K562 (cell line): ENCODE results near the gene TECPR1. TPM values are rescaled to one million over a fixed set of nuclear protein-coding genes. Genes with fewer than 3 reads are reported as not detected.

Experiments used
- ATAC-seq: fragments of 200-7000 bp; cut with Tn5 transposase; 3 replicates; pipeline ENCODE4 v1.9.1; 2020; ENCODE audit warnings: moderate library complexity
- BruUV-seq: library from RNA; stranded (reverse); fragments of 400-500 nt; replicated peaks from 2 replicates; lab custom pipeline; 2021; lab: Mats Ljungman, UMichigan
- CTCF ChIA-PET: fragments of 300-600 bp; formaldehyde crosslinking; extraction: SDS; loops from one replicate; lab custom pipeline; 2021; ENCODE audit warnings: low intra/inter-chr PET ratio; lab: Yijun Ruan, JAX
- POLR2A ChIA-PET: fragments of 300-600, 350-650 bp; sonication (Branson Sonifier 250); formaldehyde crosslinking; extraction: SDS; loops from one replicate; lab custom pipeline; 2021; ENCODE audit warnings: antibody characterized with exemption, inconsistent platforms; lab: Yijun Ruan, JAX
- DNase-seq, 4 experiments: peaks; one replicate each; pipeline versions ENCODE4 v3.0.0 to v3.0.0-alpha.2; 2011 to 2018; ENCODE audit warnings: low spot score in 3 of 4, mixed read lengths in 3 of 4; ENCODE audit errors: extremely low read depth in 1 of 4
- FAIRE-seq: peaks from 2 replicates; lab custom pipeline; 2011; peaks lifted over from hg19 to GRCh38; lab: Jason Lieb, UNC
- H2AFZ ChIP-seq: 2 replicates; pipeline ENCODE4 v1.6.0; 2011; ENCODE audit warnings: low read depth, low read length, control low read depth, inconsistent platforms
- H3K27ac ChIP-seq: fragments of 200-600 bp; 3 replicates; pipeline ENCODE4 v1.8.0; 2011; ENCODE audit warnings: low read depth, mild to moderate bottlenecking, control low read depth, inconsistent platforms, low read length, moderate library complexity, mixed read lengths; ENCODE audit errors: extremely low read depth
- H3K27me3 ChIP-seq, 2 experiments: fragments of 300-600 bp in 1 of 2; 2 replicates in 1 of 2; 3 replicates in 1 of 2; pipeline versions ENCODE4 v1.6.0 to v1.8.0; 2011; ENCODE audit warnings: inconsistent platforms in 2 of 2, low read length in 2 of 2, mild to moderate bottlenecking in 1 of 2, mixed read lengths in 1 of 2, moderate library complexity in 1 of 2; ENCODE audit not compliant: control insufficient read depth in 2 of 2, insufficient read depth in 2 of 2
- H3K36me3 ChIP-seq: fragments of 300-600 bp; 3 replicates; pipeline ENCODE4 v1.8.0; 2011; ENCODE audit warnings: mild to moderate bottlenecking, low read length, inconsistent platforms; ENCODE audit not compliant: control insufficient read depth, insufficient read depth
- H3K4me1 ChIP-seq, 2 experiments: fragments of 200-600 bp in 1 of 2; replicated peaks in 1 of 2; 2 replicates in 1 of 2; 3 replicates in 1 of 2; pipeline versions ENCODE4 v1.5.1 to v1.8.0; 2011; ENCODE audit warnings: inconsistent platforms in 2 of 2, low read length in 2 of 2, mild to moderate bottlenecking in 1 of 2, mixed read lengths in 1 of 2, moderate library complexity in 1 of 2; ENCODE audit not compliant: control insufficient read depth in 2 of 2, insufficient read depth in 2 of 2
- H3K4me2 ChIP-seq: 2 replicates; pipeline ENCODE4 v1.6.1; 2011; ENCODE audit warnings: low read length, control low read depth, inconsistent platforms, mixed read lengths; ENCODE audit not compliant: insufficient read depth
- H3K4me3 ChIP-seq: fragments of 200-600 bp; sonication (generic), shearing (Covaris generic); 2 replicates; pipeline ENCODE4 v1.5.1; 2016; ENCODE audit warnings: control low read depth, inconsistent platforms
- H3K79me2 ChIP-seq: fragments of 200-600 bp; 3 replicates; pipeline ENCODE4 v1.8.0; 2011; ENCODE audit warnings: low read length, inconsistent platforms; ENCODE audit not compliant: control insufficient read depth, insufficient read depth
- H3K9ac ChIP-seq, 2 experiments: 2 replicates each; pipeline versions ENCODE4 v1.6.0 to v1.6.1; 2011; ENCODE audit warnings: low read depth in 2 of 2, low read length in 2 of 2, control low read depth in 1 of 2, inconsistent platforms in 1 of 2, mild to moderate bottlenecking in 1 of 2, mixed read lengths in 1 of 2; ENCODE audit not compliant: insufficient read depth in 1 of 2
- H3K9me1 ChIP-seq: one replicate; pipeline ENCODE4 v1.6.0; 2011; ENCODE audit warnings: inconsistent platforms, mild to moderate bottlenecking, low read length, moderate library complexity; ENCODE audit not compliant: control insufficient read depth, insufficient read depth
- H3K9me3 ChIP-seq: replicated peaks from 2 replicates; pipeline ENCODE4 v1.5.1; 2011; ENCODE audit warnings: low read depth, low read length, inconsistent platforms; ENCODE audit not compliant: control insufficient read depth, insufficient read depth
- H4K20me1 ChIP-seq: replicated peaks from 2 replicates; pipeline ENCODE4 v1.6.1; 2011; ENCODE audit warnings: low read length, inconsistent platforms, mixed read lengths; ENCODE audit not compliant: control insufficient read depth, insufficient read depth
- DACH1 ChIP-seq: fragments of 450-650 bp; IDR thresholded peaks from 2 replicates; pipeline ENCODE4 v1.6.1; 2018; ENCODE audit not compliant: partially characterized antibody
- HNRNPUL1 ChIP-seq: fragments of 200-400 bp; formaldehyde crosslinking; IDR thresholded peaks from 2 replicates; pipeline ENCODE4 v1.6.1; 2017; ENCODE audit warnings: low read length
- KDM1A ChIP-seq, 2 experiments: fragments of 450-650 bp; IDR thresholded peaks; 2 replicates each; pipeline ENCODE4 v1.6.1; 2016; ENCODE audit warnings: mild to moderate bottlenecking in 2 of 2
- L3MBTL2 ChIP-seq: fragments of 450-650 bp; IDR thresholded peaks from 2 replicates; pipeline ENCODE4 v1.6.1; 2016; ENCODE audit warnings: mild to moderate bottlenecking, moderate library complexity
- MEF2D ChIP-seq: conservative IDR thresholded peaks from 2 replicates; pipeline ENCODE4 v1.6.1; 2016; ENCODE audit warnings: low read depth, missing genetic modification characterization, missing compliant biosample characterization
- NBN ChIP-seq: fragments of 450-650 bp; IDR thresholded peaks from 2 replicates; pipeline ENCODE4 v1.6.1; 2016; ENCODE audit warnings: low read depth, mild to moderate bottlenecking
- WGBS: fragments of 100-300 bp; shearing (Covaris generic); methylation state at CpG from one replicate; pipeline ENCODE4 v1.1.6; 2016; ENCODE audit warnings: low coverage, mixed read lengths; ENCODE audit not compliant: insufficient coverage; ENCODE audit errors: missing lambda C conversion rate; 5-methylcytosine and 5-hydroxymethylcytosine counted together
- in situ Hi-C: fragments of 300-500 bp; cut with MboI; formaldehyde crosslinking; loops from 4 replicates; pipeline ENCODE4 v1.15.0; 2018; ENCODE audit warnings: inconsistent platforms, mixed read lengths
- intact Hi-C: fragments of 100-400 bp; cut with micrococcal nuclease; formaldehyde crosslinking; loops from 2 replicates; pipeline ENCODE4 v1.14.2; 2022
- polyA plus RNA-seq, 8 experiments: library from polyadenylated mRNA; depleted of rRNA in 4 of 8; stranded (reverse) in 5 of 8; unstranded in 3 of 8; fragments of >200 nt; fragmentation: Nextera tagmentation in 2 of 8; fragmentation: Illumina TruSeq in 1 of 8; extraction: Ambion mirVana in 2 of 8; extraction: Trizol in 1 of 8; gene quantifications; 2 replicates each; pipeline versions ENCODE4 v1.2.1 to v1.2.3, GENCODE V29; 2011 to 2014; ENCODE audit warnings: inconsistent platforms in 1 of 8, missing spikeins in 1 of 8
- total RNA-seq, 7 experiments: library from RNA; depleted of rRNA in 6 of 7; stranded (reverse); fragments of >200 nt in 6 of 7; fragmentation: Illumina TruSeq in 2 of 7; extraction: Trizol in 2 of 7; gene quantifications; 2 replicates each; pipeline versions ENCODE4 v1.2.1 to v1.2.3, GENCODE V29; 2011 to 2021; ENCODE audit warnings: low replicate concordance in 1 of 7

TECPR1 gene
- total and polyA plus RNA-seq, 9 of the 15 experiments (the other 6 are each of a cell fraction or from before 2014, with no cell fraction given): 0.17 to 15.0 (median 2.2) TPM

DNA sequence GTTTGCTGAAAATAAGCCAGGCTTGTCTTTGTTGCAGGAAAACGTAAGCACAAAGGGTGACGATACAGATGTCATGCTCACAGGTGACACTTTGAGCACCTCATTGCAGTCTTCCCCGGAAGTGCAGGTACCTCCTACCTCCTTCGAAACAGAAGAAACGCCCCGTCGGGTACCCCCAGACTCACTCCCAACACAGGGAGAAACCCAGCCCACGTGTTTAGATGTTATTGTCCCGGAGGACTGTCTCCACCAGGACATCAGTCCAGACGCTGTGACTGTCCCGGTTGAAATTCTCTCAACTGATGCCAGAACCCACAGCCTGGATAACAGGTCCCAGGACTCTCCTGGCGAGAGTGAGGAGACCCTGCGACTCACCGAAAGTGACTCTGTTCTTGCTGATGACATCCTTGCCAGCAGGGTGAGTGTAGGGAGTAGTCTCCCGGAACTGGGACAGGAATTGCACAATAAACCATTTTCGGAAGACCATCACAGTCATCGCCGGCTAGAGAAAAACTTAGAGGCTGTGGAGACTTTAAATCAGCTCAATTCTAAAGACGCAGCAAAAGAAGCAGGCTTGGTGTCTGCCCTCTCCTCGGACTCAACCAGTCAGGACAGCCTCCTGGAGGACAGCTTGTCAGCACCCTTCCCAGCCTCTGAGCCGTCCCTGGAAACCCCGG, 59.1 kb downstream of the TECPR1 start:
- DNase-seq (no peak), FAIRE-seq (no peak), ATAC-seq (no peak)
- in situ Hi-C loops (no loop called here), intact Hi-C loops (no loop called here)
- peaks cover 4% of the 10 kb centered on the region; the same call in 1 of the 2 replicates for H4K20me1 ChIP-seq
- no peak overlapping the region for H3K9ac ChIP-seq
- no peaks in the 10 kb centered on the region for H3K79me2 ChIP-seq
- ChIA-PET CTCF (no interaction called here), POLR2A (interaction anchor here (0.6 kb wide), 1 partner anchor 80 kb away, joined by 3 read pairs; no protein-coding TSS in a partner anchor)
- TF ChIP-seq DACH1 (no peak), NBN (no peak), HNRNPUL1 (no peak), KDM1A (IDR thresholded peaks at IDR 0.05) (no peak), L3MBTL2 (no peak), MEF2D (tag) (no peak)
- no peak overlapping the region for H3K4me2 ChIP-seq
- H3K4me3 ChIP-seq: no peak overlapping the region
- 88% methylated on average over 22 of the region's 22 CpGs for WGBS
- H3K27me3 ChIP-seq: no peaks in the 10 kb centered on the region
- H3K9me1 ChIP-seq: no peaks in the 10 kb centered on the region
- H3K36me3 ChIP-seq: peaks cover 53% of the 10 kb centered on the region; the same call in 2 of the 3 replicates
- no peak overlapping the region for H2AFZ ChIP-seq
- H3K4me1 ChIP-seq: no peaks in the 10 kb centered on the region; a peak in 1 of 5 replicates
- no peak overlapping the region for H3K27ac ChIP-seq
- no peaks in the 10 kb centered on the region for H3K9me3 ChIP-seq
- no TSS peak for BruUV-seq
